GM18519 (cell line): ENCODE results near the gene DGCR2.
"Not testable (repeated sequence)": the region's sequence is repeated elsewhere in the genome, so short reads cannot be mapped to it uniquely, and the experiment has no call there.

Experiments used
- ATAC-seq: cut with Tn5 transposase; IDR thresholded peaks from one replicate; pipeline ENCODE4 v1.9.1; 2021; ENCODE audit warnings: mild to moderate bottlenecking, moderate library complexity; ENCODE audit not compliant: unreplicated experiment, low FRiP score

Gene DGCR2

DNA sequence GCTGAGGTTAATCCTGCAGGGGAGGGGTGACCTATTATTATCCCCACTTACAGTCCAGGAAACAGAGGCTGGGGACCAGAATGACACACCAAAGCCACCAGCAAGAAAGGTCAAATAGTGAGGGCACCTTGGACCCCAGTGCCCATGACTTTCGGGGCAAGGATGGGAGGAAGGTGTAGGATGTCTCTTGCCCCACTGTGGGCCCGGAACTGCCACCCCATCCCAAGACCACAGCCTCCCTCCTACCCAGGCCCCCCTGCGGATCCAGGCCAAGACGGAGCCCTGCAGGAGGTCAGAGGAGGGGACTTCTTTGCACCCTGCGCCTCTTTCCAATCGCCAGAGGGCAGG is 87.1 kb downstream of the DGCR2 start:
- ATAC-seq, result not testable (repeated sequence)

DNA sequence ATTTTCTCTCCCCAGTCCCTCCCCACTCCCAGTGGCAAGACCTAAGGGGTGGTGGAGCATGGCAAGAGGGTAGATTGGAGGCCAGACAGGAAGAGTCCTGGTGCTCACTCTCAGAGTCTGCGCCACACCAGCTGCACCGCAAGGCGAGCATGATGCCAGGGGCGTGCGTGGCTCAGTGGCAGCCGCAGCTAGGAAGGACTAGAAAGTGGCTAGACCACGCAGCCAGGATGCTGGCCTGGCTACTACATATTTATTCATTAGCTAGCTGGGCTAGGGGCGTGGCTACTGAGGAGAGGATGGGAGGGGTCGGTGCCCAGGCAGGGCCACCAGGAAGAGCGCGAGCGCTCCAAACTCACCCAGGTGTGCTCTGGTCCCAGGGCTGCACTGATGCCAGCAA is 87.5 kb downstream of the DGCR2 start:
- ATAC-seq, result not testable (repeated sequence)

DNA sequence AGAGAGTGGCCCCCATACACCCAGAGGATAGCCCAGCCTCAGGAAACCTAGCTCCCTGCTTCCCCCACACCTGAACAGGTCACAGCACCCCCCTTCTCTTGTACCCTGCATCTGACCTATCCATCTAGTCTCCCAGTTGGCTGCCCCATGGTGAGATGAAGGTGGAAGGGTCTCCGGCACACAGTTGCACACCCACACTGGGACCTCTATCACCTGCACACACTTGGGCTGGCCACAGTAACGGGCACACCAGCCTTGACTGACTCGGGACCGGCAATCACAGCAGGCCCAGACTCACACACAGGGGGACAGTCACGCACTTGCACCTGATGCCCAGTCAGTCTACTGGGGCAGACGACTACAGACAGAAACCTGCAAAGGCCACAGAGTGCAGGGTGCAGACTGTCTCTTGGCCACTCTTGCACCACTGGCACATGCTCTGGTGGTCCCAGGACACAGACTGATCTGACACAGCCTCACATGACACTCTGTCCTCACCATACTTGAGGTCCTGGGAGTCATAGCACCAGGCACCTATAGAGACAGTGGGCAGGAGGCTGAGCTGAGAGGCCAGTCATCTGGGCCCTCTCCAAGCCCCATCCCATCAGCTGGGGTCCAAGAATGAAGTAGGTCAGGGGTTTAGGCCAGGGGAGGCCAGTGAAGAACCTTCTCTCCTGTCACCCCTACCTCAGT is 88.0 kb downstream of the DGCR2 start:
- not testable (repeated sequence) for ATAC-seq

DNA sequence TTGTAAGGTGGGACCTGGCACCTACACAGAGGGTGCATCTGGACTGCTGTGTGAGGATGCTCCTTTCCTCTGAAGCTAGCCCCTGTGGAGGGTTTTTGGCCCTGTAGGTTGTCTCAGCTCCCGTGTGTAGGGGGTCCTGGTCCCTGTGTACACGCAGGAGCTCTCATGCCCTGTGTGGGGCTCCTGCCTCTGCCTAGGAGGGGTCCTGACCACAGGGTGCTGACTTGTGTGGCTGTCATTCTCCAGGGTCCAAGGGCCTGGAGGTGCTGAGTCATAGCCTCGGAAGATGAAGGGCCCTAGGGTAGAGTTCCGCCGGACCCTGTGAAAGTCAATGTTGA is 88.7 kb downstream of the DGCR2 start:
- ATAC-seq, result not testable (repeated sequence)

DNA sequence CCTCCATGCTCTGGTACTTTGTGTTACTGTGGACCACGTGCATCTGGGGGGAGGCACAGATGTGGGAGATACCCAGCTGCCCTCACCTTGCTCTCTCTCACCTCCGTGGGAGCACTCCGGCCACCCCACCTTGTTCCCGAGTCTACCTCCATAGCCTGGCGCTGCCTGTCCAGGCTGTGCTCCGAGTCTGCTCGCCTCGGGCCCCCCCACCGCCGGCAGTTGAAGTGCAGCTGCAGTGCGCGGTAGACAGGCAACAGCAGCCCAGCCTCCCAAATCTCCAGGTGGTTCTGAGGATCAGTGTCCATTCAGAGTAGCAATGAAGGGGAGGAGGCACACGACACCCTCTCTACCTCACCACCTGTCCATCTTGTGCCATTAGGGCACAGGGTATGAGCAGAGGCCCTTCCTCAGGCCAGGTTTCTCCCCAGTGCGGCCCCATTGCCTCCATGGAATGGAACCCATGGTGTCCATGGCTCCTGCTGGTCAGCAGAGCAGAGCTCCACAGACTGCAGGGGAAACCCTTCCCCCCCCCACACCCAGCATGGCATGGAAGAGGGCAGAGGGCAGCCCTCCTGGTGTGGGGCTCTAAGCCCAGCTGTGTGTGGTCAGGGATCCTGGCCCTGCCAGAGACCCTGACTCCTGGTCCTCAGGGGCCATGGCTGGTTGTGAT is 89.2 kb downstream of the DGCR2 start:
- ATAC-seq, result not testable (repeated sequence)

DNA sequence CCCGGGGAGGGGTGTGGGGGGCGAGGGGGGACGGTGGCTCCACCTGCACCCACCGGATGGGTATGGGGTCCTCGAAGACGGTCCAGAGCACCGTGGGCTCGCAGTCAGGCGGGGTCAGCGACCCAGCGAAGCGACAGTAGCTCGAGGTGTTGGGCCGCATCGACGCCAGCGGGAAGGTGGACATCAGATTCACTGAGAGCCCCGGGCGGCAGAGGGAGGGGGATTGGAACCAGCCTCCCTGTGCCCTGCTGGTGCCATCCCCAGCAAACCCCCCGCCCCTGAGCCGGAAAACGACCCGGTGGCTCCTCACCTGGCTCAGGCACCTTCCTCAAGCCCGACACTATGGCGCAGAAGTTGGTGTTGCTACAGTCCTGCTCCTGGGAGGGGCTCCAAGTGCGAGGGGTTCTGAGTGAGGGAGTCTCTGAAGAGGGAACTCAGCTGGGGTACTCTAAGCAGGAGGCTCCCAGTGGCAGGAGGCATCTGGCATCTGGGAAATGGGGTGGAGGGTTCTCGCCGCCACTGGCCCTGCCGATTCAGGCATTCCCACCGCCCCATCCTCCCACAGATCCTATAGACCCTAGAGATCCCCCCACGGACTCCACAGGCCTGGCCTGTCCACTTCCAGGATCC is 89.9 kb downstream of the DGCR2 start:
- not testable (repeated sequence) for ATAC-seq

DNA sequence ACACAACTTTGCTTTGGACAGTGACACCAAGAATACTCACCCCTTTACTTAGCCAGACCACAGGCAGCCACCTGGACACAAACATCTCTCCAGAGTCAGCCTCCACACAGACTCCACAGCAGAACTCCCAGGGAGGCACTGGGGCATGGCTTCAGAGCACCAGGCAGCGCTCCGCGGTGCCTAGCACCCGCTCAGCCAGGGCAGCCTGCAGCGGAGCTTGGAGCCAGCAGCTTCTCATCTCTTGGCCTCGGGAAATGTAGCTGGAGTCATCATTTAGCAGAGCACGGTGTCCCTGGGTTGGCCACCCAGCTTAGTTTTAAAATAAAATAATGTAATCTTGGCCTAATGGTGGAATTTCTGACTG is 91.3 kb downstream of the DGCR2 start:
- not testable (repeated sequence) for ATAC-seq

DNA sequence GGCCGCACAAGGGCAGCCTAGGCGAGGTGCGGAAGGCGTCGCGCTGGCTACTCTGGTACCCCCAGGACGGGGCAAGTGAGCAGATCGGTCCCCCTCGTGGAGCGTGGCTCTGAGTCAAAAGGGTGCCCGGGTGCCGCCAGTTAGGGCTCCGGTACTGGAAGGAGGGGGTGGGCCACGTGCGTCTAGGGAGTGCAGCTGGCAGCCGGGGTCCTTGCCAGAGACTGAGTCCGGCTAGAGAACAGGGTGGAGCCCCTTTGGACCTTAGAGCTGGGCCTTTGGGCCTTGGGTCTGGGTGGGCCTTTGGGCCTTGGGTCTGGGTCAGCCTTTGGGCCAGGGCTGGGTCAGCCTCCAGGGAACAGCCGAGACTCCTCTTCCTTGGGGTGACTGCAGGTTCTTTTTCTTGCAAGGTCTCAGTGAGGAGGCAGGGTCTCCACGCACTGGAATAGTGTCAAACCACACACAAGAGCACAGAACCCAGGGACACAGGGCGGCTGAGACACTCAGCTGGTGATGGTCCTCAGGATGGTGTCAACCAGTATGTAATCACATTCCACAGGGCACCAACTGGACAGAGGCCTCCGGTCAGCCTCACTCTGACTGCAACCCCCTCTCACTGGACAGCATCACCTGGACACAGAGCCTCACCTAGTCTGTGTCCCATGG is 91.9 kb downstream of the DGCR2 start:
- ATAC-seq, result not testable (repeated sequence)

DNA sequence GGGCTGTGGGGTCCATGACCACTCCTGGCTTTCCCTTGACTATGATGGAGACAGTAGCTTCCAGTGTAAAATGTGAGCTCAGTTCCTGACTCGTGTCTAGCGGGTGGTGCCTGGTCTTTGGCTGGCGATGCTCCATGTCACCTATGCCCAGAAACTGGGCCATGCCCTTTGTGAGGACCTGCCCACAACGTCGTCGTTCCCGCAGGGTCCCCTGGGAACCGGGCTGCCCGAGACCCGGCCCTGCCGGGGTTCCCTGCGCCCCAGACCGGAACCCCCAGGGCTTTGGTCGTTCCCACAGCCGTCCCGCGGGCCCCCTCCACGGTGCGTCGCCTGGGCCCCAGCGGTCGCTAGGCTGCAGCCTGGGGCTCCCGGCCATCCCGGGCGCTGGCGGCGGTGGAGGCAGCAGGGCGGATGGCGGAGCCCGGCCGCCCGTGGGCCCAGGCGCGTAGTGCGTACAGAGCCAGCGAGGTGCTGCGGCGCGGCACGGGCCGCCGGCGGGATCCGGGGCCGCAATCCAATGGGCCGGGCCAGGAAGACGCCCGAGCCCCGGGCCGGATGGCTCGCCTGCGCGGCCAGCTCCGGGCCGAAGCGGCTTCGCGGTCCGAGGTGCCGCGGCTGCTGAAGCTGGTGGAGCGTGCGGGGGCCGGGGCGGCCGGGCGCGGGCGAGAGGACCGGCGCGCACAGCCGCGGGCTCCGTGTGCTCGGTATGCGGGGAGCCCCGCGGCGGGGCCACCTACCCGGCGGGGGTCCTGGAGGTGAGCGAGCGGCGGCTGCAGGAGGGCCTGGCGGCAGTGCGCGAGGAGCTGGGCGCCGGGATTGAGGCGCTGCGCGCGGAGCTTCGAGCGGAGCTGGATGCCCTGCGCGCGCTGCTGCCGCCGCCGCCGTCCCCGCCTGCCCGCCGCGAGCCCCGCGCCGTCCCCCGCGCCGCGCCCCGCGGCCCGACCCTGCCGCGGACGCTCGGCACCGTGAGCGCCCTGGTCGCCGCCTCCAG is 92.8 kb downstream of the DGCR2 start:
- not testable (repeated sequence) for ATAC-seq

DNA sequence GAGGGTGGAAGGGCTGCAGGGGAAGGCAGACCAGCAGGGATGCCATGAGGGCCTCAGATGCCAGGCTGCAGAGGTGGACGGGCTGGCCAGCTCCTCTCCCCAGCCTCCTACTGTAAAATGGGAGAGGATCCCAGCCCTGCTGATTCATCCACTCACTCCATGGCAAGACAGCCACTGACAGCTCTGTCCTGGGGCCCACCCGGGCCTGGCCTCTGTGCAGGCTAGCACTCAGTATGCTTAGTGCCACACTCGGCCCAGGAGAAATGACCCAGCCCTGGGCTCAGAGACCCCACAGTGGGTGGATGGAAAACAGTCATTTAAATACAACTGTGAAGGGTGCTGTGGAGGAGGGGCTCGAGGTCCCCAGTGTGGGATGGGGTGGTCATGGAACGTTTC is 94.2 kb downstream of the DGCR2 start:
- ATAC-seq, result not testable (repeated sequence)

DNA sequence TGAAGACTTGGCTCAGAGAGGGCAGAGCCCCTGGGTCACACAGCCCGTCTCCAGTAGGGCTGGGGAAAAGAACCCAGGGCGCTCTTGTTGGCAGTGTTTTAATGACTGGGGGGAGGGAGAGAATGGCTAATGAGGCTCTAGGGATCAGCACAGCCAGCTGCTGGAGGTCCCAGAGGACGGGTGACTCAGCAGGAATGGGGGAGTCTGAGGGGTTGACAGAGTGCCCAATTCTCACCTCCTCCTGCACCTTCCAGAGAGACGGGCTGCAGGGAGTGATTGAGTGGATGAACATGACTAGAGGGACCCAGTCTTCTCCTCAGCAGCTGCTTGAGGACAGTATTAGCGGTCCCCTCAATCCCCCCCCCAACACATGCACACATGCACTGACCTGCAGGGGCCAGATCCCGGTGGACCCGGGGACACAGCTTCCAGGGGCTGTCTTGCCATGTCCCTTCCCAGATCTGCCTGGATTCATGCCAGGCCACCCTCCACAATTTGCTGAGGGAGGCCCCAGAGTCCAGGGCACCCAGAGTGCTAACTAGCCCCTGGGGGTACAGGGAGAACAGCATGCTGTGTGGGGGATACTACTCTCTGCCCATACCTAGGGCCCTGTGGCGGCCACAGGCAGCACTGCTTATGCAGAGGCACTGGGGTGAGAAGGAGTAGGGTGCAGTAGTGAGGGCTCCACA is 94.7 kb downstream of the DGCR2 start:
- not testable (repeated sequence) for ATAC-seq

DNA sequence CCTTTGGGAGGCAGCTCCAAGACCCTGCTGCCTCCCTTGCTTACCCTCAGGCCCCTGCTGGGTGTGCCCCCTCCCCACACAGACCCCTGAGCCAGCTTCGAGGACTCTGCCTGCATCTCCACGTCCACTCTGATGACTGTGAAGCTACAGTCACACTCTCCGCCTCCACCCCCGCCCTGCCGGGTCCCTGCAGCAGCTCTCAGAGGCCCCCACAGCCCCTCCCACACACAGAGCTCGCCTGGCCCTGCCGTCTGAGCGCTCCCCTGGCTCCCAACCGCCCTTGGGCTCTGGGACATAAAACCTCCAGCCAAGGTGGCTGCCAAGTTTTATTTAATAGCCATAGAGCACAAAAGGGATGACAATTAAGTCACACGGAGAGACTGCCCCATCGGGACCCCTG is 96.1 kb downstream of the DGCR2 start:
- ATAC-seq, result not testable (repeated sequence)

DNA sequence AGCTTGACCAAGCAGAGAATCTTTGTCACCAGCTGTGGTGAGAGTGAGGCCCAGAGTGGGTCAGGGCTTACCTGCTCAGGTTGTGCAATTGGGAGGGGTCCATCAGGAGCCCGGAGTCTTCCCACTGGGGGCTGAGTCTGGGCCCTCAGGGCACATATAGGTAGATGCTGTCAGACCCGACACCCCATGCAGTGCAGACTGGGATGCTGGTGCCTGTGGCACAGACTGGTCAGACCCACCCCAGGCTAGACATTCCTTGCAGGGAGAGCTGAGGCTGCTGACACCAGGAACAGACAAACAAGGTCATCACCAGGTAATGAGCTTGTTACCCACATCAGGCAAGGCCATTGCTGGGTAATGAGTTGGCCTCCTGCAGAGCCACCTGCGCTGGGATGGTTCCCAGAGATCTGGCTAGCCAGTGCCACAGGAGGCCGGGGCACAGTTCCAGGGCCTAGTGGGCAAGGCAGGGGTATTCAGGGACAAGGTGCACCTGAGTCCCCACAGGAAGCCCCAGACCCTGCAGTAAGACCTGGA is 97.2 kb downstream of the DGCR2 start:
- not testable (repeated sequence) for ATAC-seq

DNA sequence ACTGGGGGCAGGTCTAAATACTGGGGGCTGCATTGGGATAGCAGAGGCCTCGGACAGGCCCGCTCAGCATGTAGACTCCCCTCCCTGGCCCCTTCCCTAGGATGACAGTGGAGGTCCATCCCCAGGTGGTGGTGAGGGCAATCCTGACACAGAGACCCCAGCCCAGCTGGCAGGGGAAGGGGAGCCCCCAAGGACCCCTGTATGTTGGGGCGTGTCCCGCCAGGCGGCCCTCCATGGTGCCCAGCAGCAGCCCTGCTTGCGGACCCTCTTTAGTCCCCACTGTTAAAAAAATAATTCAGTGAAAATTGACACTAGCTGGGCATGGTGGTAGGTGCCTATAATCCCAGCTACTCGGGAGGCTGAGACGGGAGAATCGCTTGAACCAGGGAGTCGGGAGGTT is 98.3 kb downstream of the DGCR2 start:
- not testable (repeated sequence) for ATAC-seq

DNA sequence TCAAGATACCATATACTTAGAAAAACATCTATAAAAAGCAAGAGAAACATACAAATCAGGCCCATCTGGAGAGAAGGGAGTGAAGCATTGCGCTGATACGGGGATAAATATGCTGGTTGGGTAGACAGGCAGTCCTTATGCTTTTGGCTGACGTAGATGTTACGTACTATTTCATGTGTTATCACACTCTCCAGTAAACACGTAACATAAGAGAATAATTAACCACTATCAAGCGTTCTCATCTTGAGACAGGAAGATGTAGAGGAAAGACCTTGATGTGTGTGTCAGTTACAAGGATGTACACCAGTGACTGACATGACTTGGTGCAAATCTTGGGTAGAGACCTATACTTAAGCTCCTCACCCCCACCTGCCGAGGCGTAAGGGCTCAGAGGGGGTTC is 99.5 kb downstream of the DGCR2 start:
- no peak for ATAC-seq

DNA sequence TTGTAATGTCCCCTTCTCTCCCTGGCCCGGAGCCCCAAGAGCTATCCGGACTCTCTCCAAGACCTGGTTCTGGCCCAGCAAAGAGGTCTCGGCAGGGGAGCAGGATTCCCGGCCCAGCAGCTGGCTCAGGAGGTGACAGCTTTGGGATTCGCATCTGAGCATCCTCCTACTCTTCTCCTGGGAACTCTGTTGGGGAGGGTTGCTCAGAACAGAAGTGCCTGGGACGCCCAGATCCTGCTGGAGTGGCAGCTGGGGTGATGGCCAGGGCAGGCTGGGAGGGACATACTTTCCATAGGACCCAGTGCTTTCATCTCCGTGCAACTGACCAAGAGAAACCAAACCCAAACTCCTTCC is 102.6 kb downstream of the DGCR2 start:
- ATAC-seq, result no peak

DNA sequence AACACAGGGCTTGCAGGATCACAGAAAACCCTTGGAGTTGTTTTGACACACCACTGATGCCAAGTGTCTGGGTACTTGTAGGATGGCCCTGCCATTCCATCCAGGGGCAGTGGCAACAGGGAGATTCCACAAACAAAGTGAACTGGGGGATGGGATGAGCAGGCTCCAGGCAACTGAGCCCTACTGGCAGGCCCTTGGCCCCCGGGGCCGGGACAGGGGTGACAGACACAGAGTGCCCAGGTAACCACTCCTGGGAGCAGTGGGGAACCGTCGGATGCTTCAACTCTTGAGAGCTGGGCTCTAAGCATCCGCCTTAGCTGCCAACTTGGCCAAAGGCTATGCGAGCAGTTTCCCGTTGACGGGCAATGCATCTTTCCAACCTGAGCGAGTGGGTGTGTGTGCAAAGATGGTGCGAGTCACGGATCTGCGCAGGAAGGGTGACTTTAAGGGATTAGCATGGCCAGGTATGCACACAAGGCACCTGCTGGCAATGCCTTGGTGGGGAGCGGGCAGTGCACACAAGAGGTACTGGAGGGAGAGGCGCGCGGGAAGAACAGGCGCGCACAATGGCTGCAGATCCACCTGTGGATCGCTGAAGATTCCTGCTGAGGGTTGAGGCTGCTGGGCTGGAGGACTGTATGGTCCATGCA is 103.1 kb downstream of the DGCR2 start:
- ATAC-seq, result no peak

DNA sequence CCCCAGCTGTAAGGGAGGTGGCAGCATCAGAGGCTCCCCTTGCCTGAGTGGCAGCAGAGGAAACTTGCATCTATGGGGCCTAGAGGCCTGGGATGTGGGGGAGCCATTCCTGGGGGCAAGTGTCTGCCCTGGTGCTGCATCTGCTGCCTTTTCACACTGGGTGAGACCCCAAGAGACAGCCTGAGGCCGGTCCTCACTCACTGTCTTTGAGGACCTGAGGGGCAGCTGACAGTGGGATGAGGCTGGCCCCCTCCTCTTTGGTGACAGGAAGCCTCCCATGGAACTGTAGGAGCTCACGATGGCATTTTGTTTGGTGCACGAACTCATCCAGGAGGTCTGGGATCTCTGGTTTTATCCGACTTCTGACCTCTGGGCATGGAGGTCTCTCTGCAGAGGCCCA is 104.0 kb downstream of the DGCR2 start:
- no peak for ATAC-seq
